ENCODE data around the gene SNX25. TPM values are rescaled to one million over a fixed set of nuclear protein-coding genes. Genes with fewer than 3 reads are reported as not detected.
"Not testable (repeated sequence)": the region's sequence is repeated elsewhere in the genome, so short reads cannot be mapped to it uniquely, and the experiment has no call there.

Gene SNX25
- total and polyA plus RNA-seq, 10 donors: 9.6 to 49.6 (median 35.2) TPM

GRCh38 chr4:185237175-185237574 is 27.8 kb downstream of the SNX25 start:
- TF ChIP-seq CTCF (IDR thresholded peaks at IDR 0.05 in 8 of 11, conservative IDR thresholded peaks at IDR 0.05 in 3 of 11) (no peak), POLR2A (IDR thresholded peaks at IDR 0.05) (no peak), POLR2AphosphoS5 (IDR thresholded peaks at IDR 0.05) (no peak)
- Histone ChIP-seq H3K9me3 (peaks cover 0 to 9% (median 0%) of the 10 kb centered on the region in 8 donors), H3K27ac (no peak overlapping the region), H3K27me3 (replicated peaks in 1 of 7) (no peaks in the 10 kb centered on the region), H3K4me1 (peaks cover 0 to 15% (median 9%) of the 10 kb centered on the region in 6 donors), H3K36me3 (no peaks in the 10 kb centered on the region), H3K4me3 (no peak overlapping the region)
- no peak for DNase-seq
- intact Hi-C loops (cut with DNase I; ENCODE audit: low total_unique reads): no loop called here
- 66 to 81% (median 71%) methylated on average over 3 of the region's 3 CpGs for WGBS, 5 donors

- TF ChIP-seq CTCF (IDR thresholded peaks at IDR 0.05 in 8 of 11, conservative IDR thresholded peaks at IDR 0.05 in 3 of 11): no peak
- TF ChIP-seq POLR2A (IDR thresholded peaks at IDR 0.05): no peak
- TF ChIP-seq POLR2AphosphoS5 (IDR thresholded peaks at IDR 0.05): no peak
- Histone ChIP-seq H3K9me3 (peaks cover 0 to 9% (median 0%) of the 10 kb centered on the region in 8 donors), H3K36me3 (no peaks in the 10 kb centered on the region), H3K4me1 (peaks cover 0 to 14% (median 5%) of the 10 kb centered on the region in 6 donors), H3K4me3 (no peak overlapping the region), H3K27ac (no peak overlapping the region), H3K27me3 (replicated peaks in 1 of 7) (no peaks in the 10 kb centered on the region)
- no peak for DNase-seq
- 74 to 96% (median 85%) methylated on average over 5 of the region's 5 CpGs for WGBS, 5 donors
- intact Hi-C loops (cut with DNase I; ENCODE audit: low total_unique reads): no loop called here
Measured at GRCh38 chr4:185238215-185238681, 28.9 kb downstream of the SNX25 start.

GRCh38 chr4:185238750-185239149 is 29.4 kb downstream of the SNX25 start:
- TF ChIP-seq POLR2AphosphoS5 (IDR thresholded peaks at IDR 0.05) (no peak), CTCF (IDR thresholded peaks at IDR 0.05 in 8 of 11, conservative IDR thresholded peaks at IDR 0.05 in 3 of 11) (no peak), POLR2A (IDR thresholded peaks at IDR 0.05) (no peak)
- Histone ChIP-seq H3K36me3 (no peaks in the 10 kb centered on the region), H3K27me3 (replicated peaks in 1 of 7) (no peaks in the 10 kb centered on the region), H3K4me1 (peaks cover 0 to 14% (median 5%) of the 10 kb centered on the region in 6 donors), H3K27ac (no peak overlapping the region), H3K4me3 (no peak overlapping the region), H3K9me3 (peaks cover 0 to 9% (median 0%) of the 10 kb centered on the region in 8 donors)
- intact Hi-C loops (cut with DNase I; ENCODE audit: low total_unique reads): no loop called here
- 93 to 96% (median 95%) methylated on average over 4 of the region's 4 CpGs for WGBS, 5 donors
- DNase-seq: no peak

GRCh38 chr4:185240486-185240885 is 31.1 kb downstream of the SNX25 start:
- H3K36me3 ChIP-seq; intact Hi-C loops (cut with DNase I; ENCODE audit: low total_unique reads); H3K9me3 ChIP-seq; H3K27me3 ChIP-seq (replicated peaks in 1 of 7); H3K27ac ChIP-seq; H3K4me3 ChIP-seq; DNase-seq: not testable (repeated sequence)
- peaks cover 0 to 14% (median 4%) of the 10 kb centered on the region in 6 donors for H3K4me1 ChIP-seq
- 92 to 98% (median 97%) methylated on average over 16 to 26 of the region's 32 CpGs; no CpG with 5 or more reads in 2 of the 5 donors for WGBS, 5 donors
